BLaER1 treated with 17β-estradiol and CSF1 and Interleukin-3, amounts not matched to agents 10 nM and 100 nM (cell line): ENCODE results near the gene FKBP1A.

ENCODE experiments used
- H3K27ac ChIP-seq, 11 experiments: shearing (Covaris generic); formaldehyde crosslinking; 2 replicates each; pipeline ENCODE4 v1.8.1; 2022
- H3K27me3 ChIP-seq, 11 experiments: shearing (Covaris generic); formaldehyde crosslinking; 2 replicates each; pipeline ENCODE4 v1.8.1; 2022
- H3K36me3 ChIP-seq, 11 experiments: shearing (Covaris generic); formaldehyde crosslinking; 2 replicates each; pipeline ENCODE4 v1.8.1; 2022
- H3K4me1 ChIP-seq, 10 experiments: shearing (Covaris generic); formaldehyde crosslinking; 2 replicates each; pipeline ENCODE4 v1.8.1; 2022
- H3K4me2 ChIP-seq, 11 experiments: shearing (Covaris generic); formaldehyde crosslinking; 2 replicates each; pipeline ENCODE4 v1.8.1; 2022
- H3K4me3 ChIP-seq, 10 experiments: shearing (Covaris generic); formaldehyde crosslinking; 2 replicates each; pipeline ENCODE4 v1.8.1; 2022
- H3K9ac ChIP-seq, 11 experiments: shearing (Covaris generic); formaldehyde crosslinking; 2 replicates each; pipeline ENCODE4 v1.8.1; 2022
- H3K9me3 ChIP-seq, 11 experiments: shearing (Covaris generic); formaldehyde crosslinking; replicated peaks in 1 of 11; 2 replicates each; pipeline ENCODE4 v1.8.1; 2022
- H4K20me1 ChIP-seq, 11 experiments: shearing (Covaris generic); formaldehyde crosslinking; 2 replicates each; pipeline ENCODE4 v1.8.1; 2022
- Cebpa-rat ChIP-seq, 11 experiments: shearing (Covaris generic); IDR thresholded peaks; 2 replicates each; pipeline ENCODE4 v1.8.1; 2022

FKBP1A gene

GRCh38 chr20:1388253-1388652 is 4.6 kb downstream of the FKBP1A start:
- peaks cover 85 to 92% (median 89%) of the 10 kb centered on the region in 11 experiments for H4K20me1 ChIP-seq
- TF ChIP-seq Cebpa-rat (IDR thresholded peaks at IDR 0.05): no peak
- H3K9me3 ChIP-seq: no peaks in the 10 kb centered on the region
- peaks cover 34 to 69% (median 52%) of the 10 kb centered on the region in 11 experiments for H3K36me3 ChIP-seq
- peak overlapping the region in 6 of 11 experiments; percentile 20 to 91 (median 68); a peak in 9 of 22 replicates for H3K27ac ChIP-seq
- H3K9ac ChIP-seq: peak overlapping the region in 2 of 11 experiments; percentile 4 to 65; a peak in 1 of 22 replicates
- no peak overlapping the region for H3K4me3 ChIP-seq
- peaks cover 50 to 85% (median 66%) of the 10 kb centered on the region in 10 experiments for H3K4me1 ChIP-seq
- H3K27me3 ChIP-seq: no peaks in the 10 kb centered on the region
- H3K4me2 ChIP-seq: peak overlapping the region; percentile 77 to 99 (median 96)

GRCh38 chr20:1386323-1386722 is 6.5 kb downstream of the FKBP1A start:
- TF ChIP-seq Cebpa-rat (IDR thresholded peaks at IDR 0.05): no peak
- H3K4me2 ChIP-seq: peak overlapping the region in 3 of 11 experiments; percentile 0 to 96 (median 10); a peak in 3 of 22 replicates
- no peak overlapping the region for H3K4me3 ChIP-seq
- H3K9me3 ChIP-seq: no peaks in the 10 kb centered on the region
- H3K9ac ChIP-seq: no peak overlapping the region
- peaks cover 98 to 100% (median 99%) of the 10 kb centered on the region in 11 experiments for H4K20me1 ChIP-seq
- H3K27me3 ChIP-seq: no peaks in the 10 kb centered on the region
- H3K36me3 ChIP-seq: peaks cover 39 to 83% (median 69%) of the 10 kb centered on the region in 11 experiments
- H3K4me1 ChIP-seq: peaks cover 61 to 99% (median 77%) of the 10 kb centered on the region in 10 experiments
- H3K27ac ChIP-seq: no peak overlapping the region

- TF ChIP-seq Cebpa-rat (IDR thresholded peaks at IDR 0.05): no peak
- H3K4me1 ChIP-seq: peaks cover 51 to 100% (median 75%) of the 10 kb centered on the region in 10 experiments
- H3K36me3 ChIP-seq: peaks cover 35 to 84% (median 66%) of the 10 kb centered on the region in 11 experiments
- H3K27me3 ChIP-seq: no peaks in the 10 kb centered on the region
- peaks cover 95 to 100% (median 100%) of the 10 kb centered on the region in 11 experiments for H4K20me1 ChIP-seq
- H3K27ac ChIP-seq: no peak overlapping the region
- no peaks in the 10 kb centered on the region for H3K9me3 ChIP-seq
- no peak overlapping the region for H3K9ac ChIP-seq
- H3K4me2 ChIP-seq: peak overlapping the region in 6 of 11 experiments; percentile 49 to 94 (median 62); a peak in 9 of 22 replicates
- H3K4me3 ChIP-seq: no peak overlapping the region
Measured at GRCh38 chr20:1383623-1384404, 9.0 kb downstream of the FKBP1A start.

GRCh38 chr20:1382670-1383069 is 10.2 kb downstream of the FKBP1A start:
- Histone ChIP-seq H4K20me1 (peaks cover 92 to 100% (median 100%) of the 10 kb centered on the region in 11 experiments), H3K36me3 (peaks cover 29 to 87% (median 64%) of the 10 kb centered on the region in 11 experiments), H3K4me1 (peaks cover 54 to 100% (median 75%) of the 10 kb centered on the region in 10 experiments), H3K27me3 (no peaks in the 10 kb centered on the region), H3K27ac (no peak overlapping the region; a peak in 1 of 22 replicates), H3K4me2 (peak overlapping the region; percentile 35 to 94 (median 51)), H3K4me3 (no peak overlapping the region), H3K9me3 (no peaks in the 10 kb centered on the region), H3K9ac (no peak overlapping the region)
- no peak for TF ChIP-seq Cebpa-rat (IDR thresholded peaks at IDR 0.05)

GRCh38 chr20:1381753-1382591 is 10.9 kb downstream of the FKBP1A start:
- peak overlapping the region in 1 of 11 experiments; percentile 25; a peak in 3 of 22 replicates for H3K9ac ChIP-seq
- H3K36me3 ChIP-seq: peaks cover 22 to 82% (median 57%) of the 10 kb centered on the region in 11 experiments
- peaks cover 57 to 100% (median 76%) of the 10 kb centered on the region in 10 experiments for H3K4me1 ChIP-seq
- peak overlapping the region; percentile 35 to 94 (median 51) for H3K4me2 ChIP-seq
- peak overlapping the region in 2 of 11 experiments; percentile 2 to 12; a peak in 1 of 22 replicates for H3K27ac ChIP-seq
- H3K9me3 ChIP-seq: no peaks in the 10 kb centered on the region
- H3K4me3 ChIP-seq: no peak overlapping the region
- no peaks in the 10 kb centered on the region for H3K27me3 ChIP-seq
- peaks cover 85 to 100% (median 100%) of the 10 kb centered on the region in 11 experiments for H4K20me1 ChIP-seq
- no peak for TF ChIP-seq Cebpa-rat (IDR thresholded peaks at IDR 0.05)

- no peak for TF ChIP-seq Cebpa-rat (IDR thresholded peaks at IDR 0.05)
- Histone ChIP-seq H3K4me3 (no peak overlapping the region; a peak in 1 of 20 replicates), H4K20me1 (peaks cover 66 to 100% (median 98%) of the 10 kb centered on the region in 11 experiments), H3K4me2 (peak overlapping the region in 9 of 11 experiments; percentile 72 to 94 (median 87); a peak in 17 of 22 replicates), H3K27ac (peak overlapping the region in 4 of 11 experiments; percentile 7 to 83 (median 79); a peak in 1 of 22 replicates), H3K4me1 (peaks cover 80 to 99% (median 97%) of the 10 kb centered on the region in 10 experiments), H3K9me3 (no peaks in the 10 kb centered on the region), H3K9ac (no peak overlapping the region), H3K27me3 (no peaks in the 10 kb centered on the region), H3K36me3 (peaks cover 19 to 72% (median 52%) of the 10 kb centered on the region in 11 experiments)
Measured at GRCh38 chr20:1378735-1379125, 14.1 kb downstream of the FKBP1A start.

- Histone ChIP-seq H3K4me1 (peaks cover 78 to 99% (median 95%) of the 10 kb centered on the region in 10 experiments), H3K4me3 (peak overlapping the region in 1 of 10 experiments; percentile 35; a peak in 1 of 20 replicates), H3K27me3 (no peaks in the 10 kb centered on the region), H3K9ac (peak overlapping the region in 10 of 11 experiments; percentile 19 to 69 (median 53); a peak in 9 of 22 replicates), H3K4me2 (peak overlapping the region; percentile 43 to 94 (median 85)), H3K9me3 (no peaks in the 10 kb centered on the region), H3K36me3 (peaks cover 25 to 72% (median 52%) of the 10 kb centered on the region in 11 experiments), H3K27ac (peak overlapping the region; percentile 22 to 84 (median 78); a peak in 20 of 22 replicates), H4K20me1 (peaks cover 60 to 100% (median 98%) of the 10 kb centered on the region in 11 experiments)
- TF ChIP-seq Cebpa-rat (IDR thresholded peaks at IDR 0.05): no peak
Measured at GRCh38 chr20:1377984-1378734, 14.7 kb downstream of the FKBP1A start.
